Subcutaneous abdominal adipose tissue (tissue), 5 donors: ENCODE results near the gene GNB3.
A peak's percentile ranks its signal among the peaks of the same experiment; 100 is the strongest.

Experiments
- H3K27ac ChIP-seq: one replicate; pipeline ENCODE4 v1.7.0; 2013; ENCODE audit warnings: low read depth, mild to moderate bottlenecking, inconsistent platforms, low read length, moderate library complexity
- H3K27me3 ChIP-seq, 5 donors: one replicate each; pipeline ENCODE4 v1.7.0; 2013; ENCODE audit warnings: low read length in 5 of 5, inconsistent platforms in 1 of 5; ENCODE audit not compliant: control insufficient read depth in 5 of 5, insufficient read depth in 4 of 5
- H3K36me3 ChIP-seq, 5 donors: one replicate each; pipeline ENCODE4 v1.7.0; 2013; ENCODE audit warnings: low read length in 5 of 5; ENCODE audit not compliant: control insufficient read depth in 5 of 5, insufficient read depth in 5 of 5
- H3K4me1 ChIP-seq, 5 donors: one replicate each; pipeline ENCODE4 v1.7.0; 2013; ENCODE audit warnings: low read length in 5 of 5, mild to moderate bottlenecking in 3 of 5, moderate library complexity in 1 of 5; ENCODE audit not compliant: control insufficient read depth in 5 of 5, insufficient read depth in 5 of 5
- H3K4me3 ChIP-seq, 5 donors: one replicate each; pipeline ENCODE4 v1.7.0; 2013; ENCODE audit warnings: low read length in 5 of 5, low read depth in 1 of 5
- H3K9ac ChIP-seq, 5 donors: one replicate each; pipeline ENCODE4 v1.7.0; 2013; ENCODE audit warnings: low read length in 5 of 5, mild to moderate bottlenecking in 4 of 5, moderate library complexity in 3 of 5
- H3K9me3 ChIP-seq, 5 donors: one replicate each; pipeline ENCODE4 v1.7.0; 2013; ENCODE audit warnings: low read length in 5 of 5; ENCODE audit not compliant: control insufficient read depth in 5 of 5
- donor health status: healthy.
- donor health status: healthy.
- donor health status: healthy.
- donor health status: healthy.
- donor health status: healthy.

Gene GNB3

GRCh38 chr12:6813363-6813762 is 27.4 kb upstream of the GNB3 start:
- no peaks in the 10 kb centered on the region for H3K9me3 ChIP-seq
- H3K27me3 ChIP-seq: peaks cover 0 to 4% (median 0%) of the 10 kb centered on the region in 5 donors
- peaks cover 0 to 32% (median 7%) of the 10 kb centered on the region in 5 donors for H3K36me3 ChIP-seq
- H3K4me3 ChIP-seq: no peak overlapping the region
- peaks cover 0 to 4% (median 0%) of the 10 kb centered on the region in 5 donors for H3K4me1 ChIP-seq
- H3K9ac ChIP-seq: no peak overlapping the region
- no peak overlapping the region for H3K27ac ChIP-seq

- Histone ChIP-seq H3K4me3 (no peak overlapping the region), H3K27me3 (peaks cover 0 to 11% (median 5%) of the 10 kb centered on the region in 5 donors), H3K4me1 (peaks cover 0 to 11% (median 7%) of the 10 kb centered on the region in 5 donors), H3K9me3 (no peaks in the 10 kb centered on the region), H3K36me3 (peaks cover 0 to 39% (median 7%) of the 10 kb centered on the region in 5 donors), H3K27ac (no peak overlapping the region), H3K9ac (no peak overlapping the region)
Observed at GRCh38 chr12:6816598-6816997, 24.1 kb upstream of the GNB3 start.

- Histone ChIP-seq H3K9ac (no peak overlapping the region), H3K4me3 (no peak overlapping the region), H3K27ac (no peak overlapping the region), H3K9me3 (no peaks in the 10 kb centered on the region), H3K36me3 (peaks cover 0 to 39% (median 7%) of the 10 kb centered on the region in 5 donors), H3K4me1 (peaks cover 0 to 15% (median 12%) of the 10 kb centered on the region in 5 donors), H3K27me3 (peaks cover 4 to 15% (median 9%) of the 10 kb centered on the region in 5 donors)
Observed at GRCh38 chr12:6817098-6817497, 23.6 kb upstream of the GNB3 start.

GRCh38 chr12:6817662-6818157 is 23.0 kb upstream of the GNB3 start:
- Histone ChIP-seq H3K9me3 (no peaks in the 10 kb centered on the region), H3K4me3 (no peak overlapping the region), H3K27ac (no peak overlapping the region), H3K27me3 (peaks cover 7 to 19% (median 14%) of the 10 kb centered on the region in 5 donors), H3K4me1 (peaks cover 0 to 17% (median 15%) of the 10 kb centered on the region in 5 donors), H3K9ac (no peak overlapping the region), H3K36me3 (peaks cover 0 to 39% (median 7%) of the 10 kb centered on the region in 5 donors)

GRCh38 chr12:6818222-6818621 is 22.5 kb upstream of the GNB3 start:
- Histone ChIP-seq H3K4me1 (peaks cover 0 to 15% (median 15%) of the 10 kb centered on the region in 5 donors), H3K9me3 (no peaks in the 10 kb centered on the region), H3K27me3 (peaks cover 11 to 24% (median 19%) of the 10 kb centered on the region in 5 donors), H3K4me3 (no peak overlapping the region), H3K27ac (no peak overlapping the region), H3K9ac (no peak overlapping the region), H3K36me3 (peaks cover 0 to 39% (median 7%) of the 10 kb centered on the region in 5 donors)

- peaks cover 0 to 39% (median 7%) of the 10 kb centered on the region in 5 donors for H3K36me3 ChIP-seq
- H3K4me3 ChIP-seq: no peak overlapping the region
- H3K27me3 ChIP-seq: peaks cover 11 to 27% (median 23%) of the 10 kb centered on the region in 5 donors
- H3K9ac ChIP-seq: no peak overlapping the region
- peaks cover 0 to 15% (median 15%) of the 10 kb centered on the region in 5 donors for H3K4me1 ChIP-seq
- no peak overlapping the region for H3K27ac ChIP-seq
- no peaks in the 10 kb centered on the region for H3K9me3 ChIP-seq
Observed at GRCh38 chr12:6818645-6819044, 22.1 kb upstream of the GNB3 start.

- Histone ChIP-seq H3K27ac (no peak overlapping the region), H3K4me3 (no peak overlapping the region), H3K4me1 (peaks cover 0 to 15% (median 15%) of the 10 kb centered on the region in 5 donors), H3K9ac (no peak overlapping the region), H3K36me3 (peaks cover 0 to 34% (median 7%) of the 10 kb centered on the region in 5 donors), H3K27me3 (peaks cover 11 to 33% (median 23%) of the 10 kb centered on the region in 5 donors), H3K9me3 (no peaks in the 10 kb centered on the region)
Observed at GRCh38 chr12:6819106-6820030, 21.4 kb upstream of the GNB3 start.

GRCh38 chr12:6820166-6820565 is 20.6 kb upstream of the GNB3 start:
- H3K27ac ChIP-seq: no peak overlapping the region
- no peaks in the 10 kb centered on the region for H3K9me3 ChIP-seq
- no peak overlapping the region for H3K9ac ChIP-seq

GRCh38 chr12:6821591-6822425 is 18.9 kb upstream of the GNB3 start, which contains the start of gene GPR162:
TSS of gene GPR162 (plus strand) at chr12:6821821. CDS start at chr12:6823899, 2,078 bp downstream.
- H3K27ac ChIP-seq: no peak within 1 kb of the TSS
- peaks cover 0 to 20% (median 15%) of the 10 kb centered on the region in 5 donors for H3K4me1 ChIP-seq
- H3K27me3 ChIP-seq: peaks cover 26 to 48% (median 33%) of the 10 kb centered on the region in 5 donors

More at GRCh38 chr12:6820166-6820565, 20.6 kb upstream of the GNB3 start:
- no peak overlapping the region for H3K4me3 ChIP-seq
- peaks cover 15 to 39% (median 29%) of the 10 kb centered on the region in 5 donors for H3K27me3 ChIP-seq
- H3K4me1 ChIP-seq: peaks cover 0 to 15% (median 15%) of the 10 kb centered on the region in 5 donors
- peaks cover 0 to 27% (median 7%) of the 10 kb centered on the region in 5 donors for H3K36me3 ChIP-seq

More at GRCh38 chr12:6821591-6822425, 18.9 kb upstream of the GNB3 start, which contains the start of gene GPR162:
- H3K9me3 ChIP-seq: no peaks in the 10 kb centered on the region
- peaks cover 0 to 19% (median 7%) of the 10 kb centered on the region in 5 donors for H3K36me3 ChIP-seq
- H3K4me3 ChIP-seq: peak within 1 kb of the TSS; percentile 32 to 61 (median 47)
- H3K9ac ChIP-seq: peak within 1 kb of the TSS in 1 of 5 donors; percentile 9
